ENCODE measurements around the gene SH3BP5L.
"Not testable (repeated sequence)": the region's sequence is repeated elsewhere in the genome, so short reads cannot be mapped to it uniquely, and the experiment has no call there.

The SH3BP5L gene

GRCh38 chr1:248830718-248831017, 5.0 kb upstream of the SH3BP5L start:
- not testable (repeated sequence) for H3K4me3 ChIP-seq (ENCODE audit: low read depth, low read length)

DNA sequence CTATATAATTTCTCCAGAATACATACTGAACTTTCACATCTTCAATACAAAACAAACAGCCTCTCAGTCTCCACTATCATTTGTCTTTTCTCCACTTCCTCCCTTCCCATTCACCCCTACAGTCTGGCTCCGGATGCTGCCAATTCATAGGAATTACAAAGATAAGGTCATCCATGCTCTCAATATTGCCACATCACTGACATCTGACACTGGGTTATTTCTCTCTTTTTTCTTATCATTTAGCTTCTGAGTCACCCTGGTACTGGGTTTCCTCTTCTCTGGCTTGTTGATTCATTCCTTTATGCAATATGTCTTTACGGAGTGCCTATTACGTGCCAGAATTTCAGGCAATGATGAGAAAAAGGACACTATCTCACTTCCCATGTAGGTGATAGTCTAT, 3.1 kb upstream of the SH3BP5L start:
- H3K4me3 ChIP-seq (ENCODE audit: low read depth, low read length): no peak overlapping the region

DNA sequence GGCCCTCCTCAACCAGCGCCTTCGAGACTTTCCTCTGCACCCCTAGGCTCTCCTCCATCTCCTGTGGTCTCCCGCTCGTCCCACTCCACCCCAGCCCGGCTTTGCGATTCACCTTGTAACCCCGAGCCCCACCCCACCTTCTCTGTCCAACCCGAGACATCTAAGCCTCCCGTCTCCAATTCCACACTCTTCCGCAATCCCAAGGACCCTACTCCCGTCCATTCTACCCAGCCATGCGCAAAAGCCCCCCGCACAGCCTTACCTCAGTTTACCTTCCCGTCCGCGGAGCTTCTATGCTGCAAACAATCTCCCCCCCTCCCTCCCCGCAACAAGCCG, 174 bp downstream of the SH3BP5L start:
- peak overlapping the region; percentile 74 for H3K4me3 ChIP-seq (ENCODE audit: low read depth, low read length)

DNA sequence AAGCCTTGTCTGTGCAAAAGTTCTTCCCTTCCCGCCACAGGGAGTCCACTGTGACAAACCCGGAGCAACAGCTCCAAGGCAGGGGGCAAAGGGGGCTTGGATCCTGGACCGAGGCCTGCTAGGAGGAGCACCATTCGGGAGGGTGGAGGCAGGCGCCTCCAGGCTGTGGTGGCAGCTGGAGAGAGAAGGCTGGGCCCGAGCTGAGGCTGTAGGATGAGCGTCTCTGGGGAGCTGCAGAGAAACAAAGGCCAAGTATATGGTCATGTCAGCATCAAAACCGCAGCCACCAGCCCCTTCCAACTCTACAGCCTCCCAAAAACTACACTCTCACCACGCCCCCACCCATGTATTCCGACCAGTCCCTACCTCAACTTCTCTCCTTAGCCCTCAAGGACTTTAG, 579 bp downstream of the SH3BP5L start:
- peak overlapping the region; percentile 74 for H3K4me3 ChIP-seq (ENCODE audit: low read depth, low read length)

GRCh38 chr1:248824701-248825100, 1.0 kb downstream of the SH3BP5L start:
- H3K4me3 ChIP-seq (ENCODE audit: low read depth, low read length): no peak overlapping the region

DNA sequence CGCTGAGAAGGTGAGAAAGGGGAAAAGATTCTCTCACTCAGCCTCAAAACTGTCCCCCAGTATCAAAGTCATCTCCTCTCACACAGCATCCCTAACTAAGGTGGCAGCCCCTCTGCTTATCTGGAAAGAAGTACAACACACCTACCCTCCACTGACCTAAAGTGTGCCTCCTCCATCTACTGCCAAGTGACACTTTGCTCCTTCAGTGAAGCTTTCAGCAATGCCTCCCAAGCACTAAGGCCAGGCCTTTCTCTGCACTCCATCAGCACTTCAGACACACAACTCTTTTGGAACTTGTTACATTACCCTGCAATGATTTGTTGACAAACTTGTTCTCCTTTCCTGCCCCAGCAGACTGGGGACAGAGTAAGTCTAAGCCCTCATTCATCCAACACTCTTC, 1.4 kb downstream of the SH3BP5L start:
- no peak overlapping the region for H3K4me3 ChIP-seq (ENCODE audit: low read depth, low read length)

- no peak overlapping the region for H3K4me3 ChIP-seq (ENCODE audit: low read depth, low read length)
These were observed 2.2 kb downstream of the SH3BP5L start for GRCh38 chr1:248823517-248824001.

- no peak overlapping the region for H3K4me3 ChIP-seq (ENCODE audit: low read depth, low read length)
These were observed 3.3 kb downstream of the SH3BP5L start for GRCh38 chr1:248822148-248823032.

DNA sequence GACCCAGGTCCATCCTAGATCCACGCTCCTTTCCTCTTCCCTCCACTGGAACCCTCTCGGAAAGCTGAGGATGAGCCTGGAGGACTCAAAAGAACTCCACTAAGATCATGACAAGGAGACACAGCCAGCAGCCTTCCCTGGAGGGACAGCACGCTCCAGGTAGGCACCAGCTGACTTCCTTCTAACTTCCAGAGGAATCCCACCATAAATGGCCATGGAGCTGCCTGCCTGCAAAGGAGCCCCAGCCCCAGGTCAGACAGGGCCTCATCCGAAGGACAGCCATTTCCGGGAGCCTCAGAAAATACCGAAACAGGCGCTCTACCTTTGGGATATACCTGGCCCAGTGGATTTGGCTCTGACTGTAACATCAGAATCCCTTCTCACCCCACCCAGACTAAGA, 4.1 kb downstream of the SH3BP5L start:
- H3K4me3 ChIP-seq (ENCODE audit: low read depth, low read length): no peak overlapping the region

DNA sequence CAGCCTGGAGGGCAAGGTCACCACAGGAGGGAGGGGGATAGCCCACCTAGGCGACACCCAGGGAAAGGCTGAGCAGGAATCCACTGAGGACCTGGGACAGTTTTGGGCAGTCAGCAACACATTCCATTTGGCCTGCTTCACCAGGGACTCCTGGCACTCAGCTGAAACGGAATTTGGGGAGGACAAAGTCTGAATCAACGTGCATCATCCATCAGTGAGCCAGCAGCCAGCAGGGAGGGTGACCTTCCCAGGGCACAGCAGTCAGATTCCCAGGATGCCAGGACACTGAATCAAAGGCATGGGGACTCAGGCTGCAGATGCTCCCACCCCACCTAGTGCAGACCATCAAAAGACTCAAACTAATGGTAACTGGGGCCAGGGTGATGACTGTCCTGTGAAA, 4.6 kb downstream of the SH3BP5L start:
- H3K4me3 ChIP-seq (ENCODE audit: low read depth, low read length): no peak overlapping the region

- no peak overlapping the region for H3K4me3 ChIP-seq (ENCODE audit: low read depth, low read length)
These were observed 5.6 kb downstream of the SH3BP5L start for GRCh38 chr1:248820041-248820585.

DNA sequence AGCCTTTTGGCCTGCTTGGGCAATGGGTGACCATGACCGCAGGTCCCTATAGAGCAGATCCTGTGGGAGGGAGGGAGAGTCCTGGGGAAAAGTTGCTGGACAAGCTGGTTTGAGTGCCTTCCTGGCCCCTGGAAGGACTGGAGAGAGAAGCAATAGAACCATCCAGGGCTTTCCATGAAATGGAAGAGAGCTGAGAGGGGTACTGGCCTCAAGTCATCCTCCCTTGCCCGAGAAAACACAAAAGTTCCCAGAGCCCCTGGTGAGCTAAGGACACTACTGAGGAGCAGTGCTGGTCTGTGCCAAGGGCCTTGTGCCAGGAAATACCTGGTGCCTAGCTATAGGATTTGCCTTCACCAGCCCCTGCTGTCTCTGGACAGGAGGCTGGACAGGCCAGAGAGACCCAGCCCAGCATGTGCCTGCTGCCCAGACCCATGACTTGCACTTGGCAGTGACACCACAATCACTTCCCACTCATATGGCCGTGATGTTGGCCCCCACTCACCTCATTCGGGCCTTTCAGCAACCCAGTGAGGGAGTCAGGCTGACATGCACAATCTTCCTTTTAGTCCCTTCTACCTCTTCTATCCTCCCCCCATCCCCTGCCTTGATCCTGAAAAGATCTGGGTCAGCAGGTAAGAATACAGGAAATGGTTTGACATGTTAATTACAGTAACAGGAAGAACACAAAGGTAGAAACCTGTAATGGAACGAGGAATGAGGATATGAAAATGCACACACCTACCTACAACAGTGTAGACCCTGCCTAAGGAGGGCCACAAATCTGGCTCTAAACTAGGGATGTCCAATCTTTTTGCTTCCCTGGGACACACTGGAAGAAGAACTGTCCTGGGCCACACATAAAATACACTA, 7.0 kb downstream of the SH3BP5L start:
- H3K4me3 ChIP-seq (ENCODE audit: low read depth, low read length): no peak overlapping the region

- H3K4me3 ChIP-seq (ENCODE audit: low read depth, low read length): no peak overlapping the region
These were observed 8.7 kb downstream of the SH3BP5L start for GRCh38 chr1:248817065-248817464.

DNA sequence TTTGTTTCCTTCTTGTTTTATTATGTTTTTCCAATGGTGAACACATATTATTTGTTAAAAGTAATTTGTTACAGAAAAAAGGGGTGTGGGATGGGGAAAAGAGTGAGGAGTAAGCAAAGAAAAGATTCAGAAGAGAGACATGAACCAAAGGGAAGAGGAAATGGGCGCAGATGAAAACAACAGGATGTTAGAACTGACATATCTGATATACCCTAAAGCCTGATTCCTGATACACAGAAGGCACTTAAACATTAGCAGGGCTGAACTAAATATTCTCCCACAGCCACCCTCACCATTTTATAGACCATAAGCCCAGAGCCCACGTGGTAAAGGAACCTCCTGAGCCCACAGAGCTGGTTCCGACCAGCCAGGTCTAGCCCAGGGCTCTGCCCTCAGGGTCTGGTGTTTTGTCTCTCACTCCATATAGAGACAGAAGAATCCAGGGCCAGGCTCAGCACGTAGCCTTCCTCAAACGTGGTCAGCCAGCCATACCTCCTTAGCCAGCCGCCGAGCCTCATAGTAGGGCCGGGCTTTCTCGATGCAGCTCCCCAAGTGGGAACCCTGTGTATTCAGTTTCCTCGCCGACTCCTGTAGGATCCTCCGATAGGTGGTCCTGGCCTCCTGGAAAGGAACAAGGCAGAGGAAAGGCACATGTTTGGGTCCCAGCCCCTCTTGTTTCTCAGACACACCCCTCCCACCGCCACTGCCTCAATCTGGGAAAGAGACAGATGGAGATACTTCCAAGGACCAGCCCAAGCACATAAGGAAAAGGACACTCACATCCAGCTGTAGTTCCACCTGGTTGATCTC, 9.5 kb downstream of the SH3BP5L start:
- H3K4me3 ChIP-seq (ENCODE audit: low read depth, low read length): no peak overlapping the region

DNA sequence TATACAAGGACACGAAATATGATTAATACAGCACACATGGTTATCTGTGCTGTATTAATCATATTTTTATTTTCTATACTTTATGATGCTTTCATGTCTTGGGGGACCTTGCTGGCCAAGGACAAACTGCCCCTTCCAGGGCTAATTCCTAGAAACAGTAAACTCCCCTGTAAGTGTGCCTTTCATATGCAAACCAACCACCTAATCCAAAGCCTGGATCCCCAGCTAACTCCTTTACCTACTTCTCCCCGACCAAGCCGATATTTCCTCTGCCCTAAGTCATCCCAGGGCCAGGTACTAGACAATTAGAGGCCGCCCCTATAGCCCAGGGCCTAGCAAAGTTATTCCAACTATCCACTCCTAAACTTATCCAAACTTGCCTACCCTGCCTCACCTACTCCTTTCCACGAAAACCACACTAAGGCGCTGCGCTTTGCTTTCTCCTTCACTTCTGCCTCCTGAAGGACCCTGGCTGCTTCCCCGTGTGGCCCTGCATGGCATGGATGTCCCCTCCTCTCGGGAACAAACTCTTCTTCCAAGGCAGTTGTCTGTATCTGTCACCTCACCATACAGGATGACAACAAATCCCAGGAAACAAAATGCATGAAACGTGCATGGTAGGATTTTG, 10.2 kb downstream of the SH3BP5L start:
- no peak overlapping the region for H3K4me3 ChIP-seq (ENCODE audit: low read depth, low read length)

DNA sequence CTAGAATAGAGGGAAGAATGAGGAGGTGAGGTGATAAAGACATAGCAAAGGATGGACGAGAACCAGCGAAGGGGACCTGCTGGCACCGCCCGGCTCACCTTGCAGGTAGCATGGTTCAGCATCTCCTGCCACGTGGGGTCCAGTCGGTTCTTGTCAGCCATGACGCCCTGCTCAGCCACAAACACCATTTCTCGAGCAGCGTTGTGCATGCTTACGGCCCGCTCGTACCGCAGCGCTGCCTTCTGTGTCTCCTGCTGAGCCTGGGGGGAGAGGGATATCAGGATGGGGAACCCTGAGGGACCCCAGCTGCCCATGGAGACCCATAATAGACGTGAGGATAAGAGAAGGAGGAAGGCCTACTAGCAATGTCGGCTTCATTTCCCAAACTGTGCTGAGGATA, 11.4 kb downstream of the SH3BP5L start:
- no peak overlapping the region for H3K4me3 ChIP-seq (ENCODE audit: low read depth, low read length)

DNA sequence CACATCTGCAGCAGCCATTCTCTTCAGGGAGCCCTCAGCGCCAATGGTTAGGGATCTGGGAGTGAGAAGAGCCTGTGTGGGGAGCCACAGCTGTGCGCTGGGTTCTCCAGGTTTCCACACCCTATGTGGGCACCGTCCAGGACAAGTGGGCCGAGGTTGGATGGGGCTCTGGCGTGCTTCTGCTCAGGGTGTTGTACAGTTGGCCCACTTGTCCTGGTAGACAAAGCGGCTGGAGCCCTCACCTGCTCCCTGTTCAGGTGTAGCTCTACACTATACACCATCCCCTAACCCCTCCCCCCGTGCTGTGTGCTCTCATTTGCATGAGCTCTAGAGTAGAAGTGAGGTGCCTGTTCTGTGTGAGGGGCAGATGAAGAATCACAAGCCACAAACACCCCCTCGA, 12.2 kb downstream of the SH3BP5L start:
- H3K4me3 ChIP-seq (ENCODE audit: low read depth, low read length): no peak overlapping the region

DNA sequence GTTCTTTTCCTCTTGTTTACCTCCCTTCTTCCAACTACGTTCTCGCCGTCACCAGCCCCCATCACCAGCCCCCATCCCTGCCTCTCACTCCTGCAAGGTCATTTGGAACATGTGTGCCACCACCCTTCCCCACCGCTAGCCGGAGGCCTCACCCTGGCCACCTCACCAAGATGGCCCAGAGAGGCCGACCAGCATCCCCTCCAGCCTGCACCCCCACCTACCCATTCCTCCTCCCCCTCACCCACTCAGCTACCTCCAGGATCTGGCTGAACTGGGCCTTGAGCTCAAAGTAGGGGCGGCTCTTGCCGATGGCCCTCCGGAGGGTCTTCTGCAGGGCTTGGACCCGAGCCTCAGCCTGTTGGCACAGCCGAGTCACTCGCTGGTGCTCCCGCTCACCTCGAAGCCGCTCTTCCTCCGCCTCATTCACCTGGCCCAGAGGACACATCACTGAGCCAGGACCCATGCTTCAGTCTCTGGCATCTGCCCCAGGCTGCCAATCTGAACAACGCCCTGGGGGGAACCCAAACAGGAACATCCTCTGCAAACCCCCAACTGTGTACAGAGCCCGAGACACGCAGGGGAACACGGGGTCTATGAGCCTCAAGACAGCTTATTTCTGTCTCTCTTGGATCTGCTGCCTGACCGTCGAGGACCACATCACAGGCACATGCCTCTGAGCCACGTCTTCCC, 12.8 kb downstream of the SH3BP5L start:
- no peak overlapping the region for H3K4me3 ChIP-seq (ENCODE audit: low read depth, low read length)

GRCh38 chr1:248811514-248812490, 13.9 kb downstream of the SH3BP5L start:
- H3K4me3 ChIP-seq (ENCODE audit: low read depth, low read length): no peak overlapping the region

All from iPS-11a (cell line).